ENCODE measurements around the gene COL6A1.
"Not testable (repeated sequence)": the region's sequence is repeated elsewhere in the genome, so short reads cannot be mapped to it uniquely, and the experiment has no call there.

The COL6A1 gene

GRCh38 chr21:45945066-45945867, 36.3 kb upstream of the COL6A1 start:
- DNase-seq = no peak

DNA sequence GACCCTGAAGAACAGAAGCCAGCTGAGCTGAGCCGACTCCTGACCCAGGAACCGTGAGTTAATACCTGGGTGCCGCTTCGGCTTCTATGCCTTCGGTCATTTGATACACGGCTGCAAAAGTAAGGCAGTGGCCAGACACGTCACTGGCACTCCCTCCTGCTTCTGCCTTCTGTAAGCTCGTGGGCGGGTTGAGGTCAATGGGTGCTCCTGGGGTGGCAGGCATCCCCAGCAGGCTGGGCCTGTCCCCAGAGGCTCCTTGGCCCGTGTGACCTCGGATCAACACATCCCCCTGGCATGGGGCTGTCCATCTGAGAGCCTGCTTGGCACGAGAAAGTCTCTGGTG, 35.7 kb upstream of the COL6A1 start:
- no peak for DNase-seq

DNA sequence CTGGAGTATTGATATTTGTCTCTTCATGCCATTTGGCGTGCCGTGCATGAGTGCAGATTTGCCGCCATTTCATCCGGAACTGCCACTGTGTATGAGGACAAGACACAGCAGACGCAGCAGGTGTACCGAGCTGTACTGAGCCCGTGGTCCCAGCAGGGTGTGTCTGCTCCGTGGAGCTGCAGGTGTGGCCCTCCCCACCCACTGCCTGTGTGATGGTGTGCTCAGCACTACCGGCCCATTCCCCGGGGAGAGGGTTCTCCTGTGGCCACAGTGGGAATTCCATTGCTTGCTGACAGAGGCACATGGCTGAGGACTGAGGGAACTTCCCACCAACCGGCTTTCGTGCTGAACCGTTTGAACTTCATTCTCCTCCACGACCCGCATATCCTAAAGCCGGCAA, 34.3 kb upstream of the COL6A1 start:
- DNase-seq = no peak

DNA sequence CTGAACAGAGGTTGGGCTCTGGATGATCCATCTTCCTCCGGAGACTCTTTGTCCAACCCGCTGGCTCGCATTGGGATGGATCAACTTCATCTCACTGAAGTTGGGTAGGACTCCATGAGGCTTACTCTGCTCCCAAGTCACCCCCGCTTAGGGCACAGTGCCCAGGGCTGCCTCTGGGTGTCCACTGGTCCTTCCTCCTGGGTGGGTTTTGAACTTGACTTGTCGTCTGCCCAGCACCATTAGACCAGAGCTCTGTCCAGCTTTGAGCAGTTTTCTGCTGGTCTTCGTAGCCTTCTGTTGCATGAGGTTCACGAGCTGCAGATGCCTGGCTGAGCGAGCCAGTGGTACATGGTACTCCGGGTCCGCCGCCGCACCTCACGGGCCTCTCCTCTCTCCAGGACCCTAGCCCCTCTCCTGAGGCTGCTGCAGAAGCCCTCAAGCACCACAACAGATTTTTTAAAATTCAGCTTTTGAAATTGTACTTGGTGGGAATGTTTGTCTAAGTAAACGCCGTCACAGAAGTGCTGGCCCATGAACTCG, 33.8 kb upstream of the COL6A1 start:
- DNase-seq = no peak

DNA sequence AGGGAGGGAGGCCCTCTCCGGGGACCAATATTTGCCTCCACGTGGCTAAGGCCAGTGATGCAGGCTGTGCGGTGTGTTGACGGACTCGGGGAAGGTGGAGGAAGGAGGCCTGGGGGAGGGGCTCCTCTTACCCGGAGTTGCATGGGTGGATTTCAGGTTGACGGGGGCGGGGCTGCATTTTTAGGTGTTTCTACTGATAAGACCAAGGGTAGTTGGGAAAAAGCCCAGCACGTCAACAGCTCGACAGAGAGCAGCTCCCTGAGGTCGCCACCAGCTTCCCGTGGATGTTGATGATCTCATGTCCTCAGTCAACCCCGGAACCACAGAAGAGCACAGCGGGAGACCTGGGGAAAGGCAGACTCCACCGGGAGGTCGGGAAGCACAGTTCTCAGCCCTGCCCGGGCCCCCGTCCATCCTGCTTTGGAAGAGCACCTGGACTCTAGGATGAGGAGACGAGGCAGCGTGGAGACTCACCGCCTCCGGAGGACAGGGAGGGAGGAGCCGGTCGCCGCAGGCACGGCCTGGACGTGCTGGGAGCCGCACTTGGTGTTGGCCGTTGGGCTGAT, 32.9 kb upstream of the COL6A1 start:
- no peak for DNase-seq

DNA sequence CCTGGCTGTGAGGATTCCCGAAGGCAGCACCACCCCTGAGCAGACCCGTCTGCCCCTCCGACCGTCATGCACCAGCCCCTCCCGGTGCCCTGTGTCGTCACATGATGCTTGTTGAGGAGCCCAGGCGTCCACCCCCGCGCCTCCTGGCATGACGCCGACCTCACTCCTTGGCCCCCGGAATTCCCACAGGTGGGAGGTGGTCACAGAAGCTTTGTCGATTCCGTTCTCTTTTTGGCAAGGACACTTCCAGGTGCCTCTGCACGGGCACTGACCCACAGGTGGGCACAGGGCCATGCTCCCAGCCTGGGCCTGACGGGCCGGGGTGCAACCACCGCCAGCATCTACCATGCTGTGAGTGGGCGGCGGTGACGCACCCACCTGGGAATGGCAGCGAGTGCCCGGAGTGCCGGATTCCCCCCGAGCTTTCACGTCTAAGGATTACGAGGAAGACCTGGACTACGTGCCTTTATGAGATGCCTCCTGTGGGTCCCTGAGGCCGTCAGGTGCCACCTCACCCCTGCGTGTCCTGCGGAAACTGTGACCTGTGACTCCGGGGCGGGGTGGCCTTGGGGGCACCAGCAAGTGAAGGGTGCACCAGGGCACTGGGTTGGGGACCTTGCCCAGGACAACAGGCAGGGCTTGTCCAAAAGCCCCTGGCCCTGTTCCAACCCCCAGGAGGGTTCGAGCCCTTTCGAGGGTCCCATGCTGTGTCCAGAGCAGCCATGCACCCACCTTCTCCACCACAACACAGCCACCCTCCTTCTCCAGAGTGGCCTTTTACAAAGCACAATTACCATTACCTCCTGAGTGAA, 31.4 kb upstream of the COL6A1 start:
- DNase-seq = no peak

DNA sequence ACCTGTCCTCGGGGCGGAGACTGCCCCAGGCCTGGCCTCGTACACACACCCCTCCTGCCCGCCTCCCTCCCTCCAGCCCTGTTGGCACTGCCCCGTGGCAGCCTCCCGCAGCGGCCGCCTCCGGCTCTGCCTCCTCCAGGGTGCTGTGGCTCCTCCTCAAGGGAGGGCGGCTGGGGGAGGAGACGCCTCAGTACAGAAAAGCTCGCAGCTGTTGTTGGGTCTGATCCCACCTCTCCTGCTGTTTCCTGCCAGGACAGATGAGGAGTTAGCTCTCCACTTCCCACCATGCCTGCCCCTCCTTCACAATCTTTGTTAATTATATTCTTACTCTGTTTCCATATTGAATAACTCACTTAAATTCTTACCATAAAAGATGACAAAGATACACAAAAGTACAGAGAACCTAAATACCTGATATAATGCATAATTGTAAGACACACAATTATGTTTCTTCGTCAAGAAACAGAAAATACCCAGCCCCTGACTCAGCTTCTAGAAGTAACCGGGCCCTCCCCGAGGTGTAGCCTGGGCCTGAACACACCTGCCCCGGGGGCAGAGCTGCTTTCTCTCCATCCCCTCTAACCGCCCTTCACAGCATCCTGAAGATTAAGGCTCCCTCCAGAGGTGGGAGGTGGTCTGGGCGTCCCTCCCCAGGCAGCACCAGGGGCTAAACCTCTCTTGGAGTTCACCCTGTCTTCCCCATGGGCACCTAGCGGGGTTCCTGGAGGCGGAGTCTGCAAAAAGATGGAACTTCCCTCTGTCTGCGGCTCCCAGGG, 30.6 kb upstream of the COL6A1 start:
- DNase-seq = peak; percentile 22

- no peak for DNase-seq
Measured at GRCh38 chr21:45951676-45952075, 29.9 kb upstream of the COL6A1 start.

GRCh38 chr21:45952527-45952926, 29.0 kb upstream of the COL6A1 start:
- not testable (repeated sequence) for DNase-seq

GRCh38 chr21:45952974-45953373, 28.6 kb upstream of the COL6A1 start:
- DNase-seq = no peak

DNA sequence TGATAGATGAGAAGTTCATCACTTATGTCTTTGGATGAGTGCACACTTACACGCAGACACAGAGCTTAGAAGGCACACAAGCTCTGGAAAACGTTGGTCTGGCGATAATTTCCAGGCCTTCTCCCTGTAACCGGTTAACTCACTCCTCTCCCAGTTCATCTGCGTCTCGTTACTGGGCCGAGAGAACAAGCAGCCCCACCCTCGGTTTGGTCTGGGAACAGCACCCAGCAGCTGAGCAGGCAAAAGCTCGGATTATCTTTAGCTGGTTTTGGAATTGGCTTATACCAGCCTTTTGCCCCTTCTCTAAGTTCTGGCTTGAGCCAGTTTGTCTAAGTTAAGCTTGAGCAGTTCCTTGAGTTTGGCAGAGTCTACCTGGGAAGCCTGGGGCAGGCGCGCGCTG, 27.3 kb upstream of the COL6A1 start:
- no peak for DNase-seq

GRCh38 chr21:45954921-45955320, 26.6 kb upstream of the COL6A1 start:
- DNase-seq = no peak

DNA sequence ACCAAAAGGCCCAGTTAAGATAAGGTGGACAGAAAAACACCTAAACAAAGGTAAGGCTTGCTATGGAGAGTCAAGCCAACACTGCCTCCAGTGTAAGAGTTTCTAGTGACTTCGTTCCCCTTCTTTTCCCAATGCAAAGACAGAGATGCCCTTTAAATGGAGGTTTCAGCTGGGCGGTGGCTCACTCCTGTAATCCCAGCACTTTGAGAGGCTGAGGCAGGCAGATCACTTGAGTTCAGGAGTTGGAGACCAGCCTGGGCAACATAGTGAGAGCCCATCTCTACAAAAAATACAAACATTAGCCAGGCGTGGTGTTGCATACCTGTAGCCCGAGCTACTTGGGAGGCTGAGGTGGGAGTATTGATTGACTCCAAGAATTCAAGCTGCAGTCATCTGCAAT, 24.0 kb upstream of the COL6A1 start:
- DNase-seq = no peak

GRCh38 chr21:45957981-45958600, 23.5 kb upstream of the COL6A1 start:
- DNase-seq = no peak

DNA sequence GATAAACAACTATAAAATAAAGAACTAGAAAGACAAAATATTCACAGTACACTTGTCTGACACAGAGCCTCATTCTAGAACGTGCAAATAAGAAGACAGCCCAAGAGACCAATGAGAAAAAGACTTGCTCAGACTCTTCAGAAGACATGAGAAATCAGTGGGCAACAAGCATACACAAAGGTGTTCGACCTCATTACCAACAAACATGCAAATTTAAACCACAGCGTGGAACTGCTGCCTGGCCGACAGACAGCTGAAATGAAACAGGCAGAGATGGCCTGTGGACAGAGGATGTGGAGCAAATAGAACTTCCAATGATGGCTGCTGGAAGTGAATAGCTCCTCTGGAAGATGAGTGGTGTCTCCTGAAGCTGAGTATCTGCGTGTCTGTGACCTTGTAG, 22.4 kb upstream of the COL6A1 start:
- DNase-seq = no peak

DNA sequence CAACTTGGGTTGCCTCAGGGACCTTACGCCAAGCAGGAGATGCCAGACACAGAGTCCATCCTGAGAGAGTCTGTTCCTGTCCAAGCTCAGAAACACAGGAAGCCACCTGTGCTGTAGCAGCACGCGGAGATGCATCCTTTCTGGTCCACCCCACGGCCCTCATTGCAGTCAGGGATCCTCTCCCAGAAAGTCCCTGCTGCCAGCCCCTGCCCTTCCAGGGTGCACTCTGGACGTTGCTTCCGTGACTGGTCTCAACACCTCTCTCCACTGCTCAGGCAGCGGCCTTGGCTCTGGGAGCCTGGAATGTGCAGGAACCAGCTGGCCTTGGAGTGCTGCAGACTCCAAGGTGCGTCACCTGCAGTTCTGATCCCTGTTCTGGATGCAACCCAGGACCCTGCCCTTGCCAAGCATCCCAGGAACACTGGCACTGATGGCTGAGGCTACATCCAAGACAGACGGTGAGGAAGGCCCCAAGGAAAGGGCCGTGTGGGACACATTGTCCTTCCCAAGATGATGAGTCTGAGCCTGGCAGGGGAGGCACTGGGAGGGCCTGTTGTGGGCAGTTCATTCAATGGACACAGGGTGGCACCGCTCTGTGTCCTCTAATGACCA, 21.7 kb upstream of the COL6A1 start:
- DNase-seq = no peak

DNA sequence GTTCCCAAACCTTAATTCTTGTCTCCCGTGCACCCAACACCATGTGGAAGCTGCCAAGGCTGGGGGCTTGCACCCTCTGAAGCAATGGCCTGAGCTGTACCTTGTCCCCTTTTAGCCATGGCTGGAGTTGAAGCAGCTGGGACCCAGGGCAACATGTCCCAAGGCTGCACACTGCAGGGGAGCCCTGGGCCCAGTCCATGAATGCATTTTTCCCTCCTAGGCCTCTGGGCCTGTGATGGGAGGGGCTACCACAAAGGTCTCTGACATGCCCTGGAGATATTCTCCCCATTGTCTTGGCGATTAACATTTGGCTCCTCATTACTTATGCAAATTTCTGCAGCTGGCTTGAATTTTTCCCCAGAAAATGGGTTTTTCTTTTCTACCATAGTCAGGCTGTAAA, 20.2 kb upstream of the COL6A1 start:
- not testable (repeated sequence) for DNase-seq

GRCh38 chr21:45962531-45963231, 18.9 kb upstream of the COL6A1 start:
- no peak for DNase-seq

- no peak for DNase-seq
Measured at GRCh38 chr21:45963232-45963570, 18.4 kb upstream of the COL6A1 start.

DNA sequence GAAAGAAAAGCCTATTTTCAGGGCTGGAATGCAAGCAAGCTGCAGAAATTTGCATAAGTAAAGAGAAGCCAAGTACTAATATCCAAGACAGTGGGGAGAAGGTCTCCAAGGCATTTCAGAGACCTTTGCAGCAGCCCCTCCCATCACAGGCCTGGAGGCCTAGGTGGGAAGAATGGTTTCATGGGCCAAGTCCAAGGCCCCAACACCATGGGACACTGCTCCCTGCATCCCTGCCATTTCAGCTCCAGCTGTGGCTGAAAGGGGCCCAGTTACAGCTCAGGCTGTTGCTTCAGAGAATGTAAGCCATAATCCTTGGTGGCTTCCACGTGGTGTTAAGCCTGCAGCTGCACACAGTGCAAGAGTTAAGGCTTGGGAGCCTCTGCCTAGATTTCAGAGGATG, 16.9 kb upstream of the COL6A1 start:
- DNase-seq = no peak

DNA sequence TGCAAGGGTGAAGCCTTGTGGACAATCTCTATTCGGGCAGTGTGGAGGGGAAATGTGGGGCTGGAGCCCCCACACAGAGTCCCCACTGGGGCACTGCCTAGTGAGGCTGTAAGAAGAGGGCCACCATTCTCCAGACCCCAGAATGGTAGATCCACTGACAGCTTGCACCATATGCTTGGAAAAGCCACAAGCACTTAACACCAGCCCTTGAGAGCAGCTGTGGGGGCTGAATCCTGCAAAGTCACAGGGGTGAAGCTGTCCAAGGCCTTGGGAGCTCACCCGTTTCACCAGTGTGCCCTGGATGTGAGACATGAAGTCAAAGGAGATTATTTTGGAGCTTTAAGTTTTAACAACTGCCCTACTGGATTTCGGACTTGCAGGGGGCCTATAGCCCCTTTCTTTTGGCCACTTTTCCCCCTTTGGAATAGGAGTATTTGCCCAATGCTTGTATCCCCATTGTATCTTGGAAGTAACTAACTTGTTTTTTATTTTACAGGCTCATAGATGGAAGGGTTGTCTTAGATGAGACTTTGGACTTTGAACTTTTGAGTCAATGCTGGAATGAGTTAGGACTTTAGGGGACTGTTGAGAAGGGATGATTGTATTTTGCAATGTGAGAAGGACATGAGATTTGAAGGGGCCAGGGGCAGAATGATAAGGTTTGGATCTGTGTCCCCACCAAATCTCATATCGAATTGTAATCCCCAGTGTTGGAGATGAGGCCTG, 16.3 kb upstream of the COL6A1 start:
- DNase-seq = no peak

Data from NCI-H510A (cell line).